Type B pancreatic cell (in vitro differentiated cells): ENCODE data around the gene WNT11. TPM values are rescaled to one million over a fixed set of nuclear protein-coding genes. Genes with fewer than 3 reads are reported as not detected.

Experiments used
- DNase-seq: peaks from one replicate; pipeline ENCODE4 v3.0.0; 2021; ENCODE audit warnings: mixed read lengths; ENCODE audit not compliant: unreplicated experiment; ENCODE audit errors: extremely low spot score
- H3K27ac Mint-ChIP-seq: 2 replicates; pipeline ENCODE4 v1.8.0; 2021; ENCODE audit warnings: mild to moderate bottlenecking, mixed read lengths
- H3K27me3 Mint-ChIP-seq: 2 replicates; pipeline ENCODE4 v1.8.0; 2021; ENCODE audit warnings: mixed read lengths
- H3K36me3 Mint-ChIP-seq: 2 replicates; pipeline ENCODE4 v1.8.0; 2021; ENCODE audit warnings: mixed read lengths
- H3K4me1 Mint-ChIP-seq: one replicate; pipeline ENCODE4 v1.8.0; 2021; ENCODE audit warnings: mixed read lengths; ENCODE audit not compliant: unreplicated experiment
- H3K4me3 Mint-ChIP-seq: 2 replicates; pipeline ENCODE4 v1.8.0; 2021; ENCODE audit warnings: mild to moderate bottlenecking, mixed read lengths
- H3K9me3 Mint-ChIP-seq: 2 replicates; pipeline ENCODE4 v1.8.0; 2021; ENCODE audit warnings: mixed read lengths
- total RNA-seq: library from RNA; stranded (reverse); gene quantifications from 2 replicates; pipeline ENCODE4 v1.2.1, GENCODE V29; 2021; ENCODE audit warnings: low replicate concordance
- TF ChIP-seq, protein P1 (sequence below): fragments of 200-600 bp; sonication (generic); conservative IDR thresholded peaks from 2 replicates; pipeline ENCODE4 v1.5.0; 2021; ENCODE audit warnings: antibody characterized with exemption, mild to moderate bottlenecking

The WNT11 gene
- total RNA-seq, 1 donor from 2014 or later, result 18.2 TPM

DNA sequence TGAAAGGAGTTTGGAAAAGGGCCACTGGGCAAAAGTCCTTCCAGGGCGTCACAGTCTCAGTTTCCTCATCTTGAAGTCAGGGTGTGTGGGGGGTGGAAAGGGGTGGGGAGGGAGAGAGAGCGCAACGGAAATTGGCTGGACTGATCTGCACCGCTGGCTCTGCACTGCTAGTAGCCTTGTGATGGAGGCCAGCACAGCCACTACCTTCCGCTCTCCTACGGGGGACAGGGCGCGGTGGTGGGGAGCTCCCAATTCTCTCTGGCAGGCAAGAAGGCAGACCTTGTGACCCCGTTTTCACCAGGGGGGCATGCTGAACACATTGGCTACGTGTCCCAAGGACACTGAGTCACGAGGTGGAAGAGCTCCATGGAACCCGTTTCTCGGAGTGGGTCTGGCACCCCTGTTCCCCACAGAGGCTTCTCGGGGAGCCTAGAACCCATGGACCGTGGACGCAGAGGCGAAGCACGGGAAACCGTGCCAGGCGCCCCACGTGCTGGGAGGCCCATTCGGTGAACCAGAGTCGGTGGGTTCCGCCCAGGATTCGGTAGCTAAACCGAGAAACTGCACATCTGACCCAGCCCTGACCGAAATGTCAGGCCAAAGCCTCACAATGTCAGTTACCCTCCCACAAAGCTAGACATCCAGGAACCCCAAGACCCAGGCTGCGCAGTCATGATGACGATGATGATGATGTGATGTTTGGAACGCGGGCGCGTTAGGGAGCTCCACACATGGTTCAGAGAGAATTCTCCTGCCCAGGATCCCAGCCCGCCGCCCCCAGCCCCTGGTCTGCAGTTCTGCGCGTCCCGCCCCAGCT is 28.3 kb upstream of the WNT11 start:
- TF ChIP-seq, protein P1, sequence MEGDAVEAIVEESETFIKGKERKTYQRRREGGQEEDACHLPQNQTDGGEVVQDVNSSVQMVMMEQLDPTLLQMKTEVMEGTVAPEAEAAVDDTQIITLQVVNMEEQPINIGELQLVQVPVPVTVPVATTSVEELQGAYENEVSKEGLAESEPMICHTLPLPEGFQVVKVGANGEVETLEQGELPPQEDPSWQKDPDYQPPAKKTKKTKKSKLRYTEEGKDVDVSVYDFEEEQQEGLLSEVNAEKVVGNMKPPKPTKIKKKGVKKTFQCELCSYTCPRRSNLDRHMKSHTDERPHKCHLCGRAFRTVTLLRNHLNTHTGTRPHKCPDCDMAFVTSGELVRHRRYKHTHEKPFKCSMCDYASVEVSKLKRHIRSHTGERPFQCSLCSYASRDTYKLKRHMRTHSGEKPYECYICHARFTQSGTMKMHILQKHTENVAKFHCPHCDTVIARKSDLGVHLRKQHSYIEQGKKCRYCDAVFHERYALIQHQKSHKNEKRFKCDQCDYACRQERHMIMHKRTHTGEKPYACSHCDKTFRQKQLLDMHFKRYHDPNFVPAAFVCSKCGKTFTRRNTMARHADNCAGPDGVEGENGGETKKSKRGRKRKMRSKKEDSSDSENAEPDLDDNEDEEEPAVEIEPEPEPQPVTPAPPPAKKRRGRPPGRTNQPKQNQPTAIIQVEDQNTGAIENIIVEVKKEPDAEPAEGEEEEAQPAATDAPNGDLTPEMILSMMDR, result peak; percentile 41
- H3K4me1 Mint-ChIP-seq, result peaks cover 23% of the 10 kb centered on the region
- DNase-seq, result no peak
- peaks cover 12% of the 10 kb centered on the region for H3K27me3 Mint-ChIP-seq
- peaks cover 6% of the 10 kb centered on the region for H3K36me3 Mint-ChIP-seq
- H3K9me3 Mint-ChIP-seq, result no peaks in the 10 kb centered on the region
- H3K27ac Mint-ChIP-seq, result peak overlapping the region; percentile 98
- H3K4me3 Mint-ChIP-seq, result peak overlapping the region; percentile 99

DNA sequence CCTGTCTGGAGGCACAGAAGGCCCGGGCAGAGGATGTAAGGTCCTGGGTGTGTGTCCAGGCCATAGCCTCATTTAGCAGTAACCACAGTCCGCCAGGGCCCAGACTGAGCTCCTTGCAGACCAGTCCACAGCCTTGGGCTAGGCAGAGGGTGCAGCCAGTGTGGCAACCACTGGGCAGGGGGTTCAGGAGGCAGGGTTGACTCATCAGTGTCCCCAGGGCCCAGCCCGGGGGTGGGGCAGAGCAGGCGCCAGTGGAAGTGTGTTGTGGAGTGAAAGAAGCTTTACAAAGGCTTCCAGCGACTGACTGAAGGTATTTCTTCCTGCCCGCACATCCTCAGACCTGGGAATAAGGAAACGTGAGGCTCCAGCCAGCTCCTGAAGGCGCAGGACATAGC is 27.7 kb upstream of the WNT11 start:
- TF ChIP-seq, protein P1, result no peak
- H3K27me3 Mint-ChIP-seq, result peaks cover 12% of the 10 kb centered on the region
- H3K36me3 Mint-ChIP-seq, result peaks cover 6% of the 10 kb centered on the region
- H3K27ac Mint-ChIP-seq, result peak overlapping the region; percentile 98
- no peak for DNase-seq
- peaks cover 27% of the 10 kb centered on the region for H3K4me1 Mint-ChIP-seq
- H3K4me3 Mint-ChIP-seq, result peak overlapping the region; percentile 99
- no peaks in the 10 kb centered on the region for H3K9me3 Mint-ChIP-seq

DNA sequence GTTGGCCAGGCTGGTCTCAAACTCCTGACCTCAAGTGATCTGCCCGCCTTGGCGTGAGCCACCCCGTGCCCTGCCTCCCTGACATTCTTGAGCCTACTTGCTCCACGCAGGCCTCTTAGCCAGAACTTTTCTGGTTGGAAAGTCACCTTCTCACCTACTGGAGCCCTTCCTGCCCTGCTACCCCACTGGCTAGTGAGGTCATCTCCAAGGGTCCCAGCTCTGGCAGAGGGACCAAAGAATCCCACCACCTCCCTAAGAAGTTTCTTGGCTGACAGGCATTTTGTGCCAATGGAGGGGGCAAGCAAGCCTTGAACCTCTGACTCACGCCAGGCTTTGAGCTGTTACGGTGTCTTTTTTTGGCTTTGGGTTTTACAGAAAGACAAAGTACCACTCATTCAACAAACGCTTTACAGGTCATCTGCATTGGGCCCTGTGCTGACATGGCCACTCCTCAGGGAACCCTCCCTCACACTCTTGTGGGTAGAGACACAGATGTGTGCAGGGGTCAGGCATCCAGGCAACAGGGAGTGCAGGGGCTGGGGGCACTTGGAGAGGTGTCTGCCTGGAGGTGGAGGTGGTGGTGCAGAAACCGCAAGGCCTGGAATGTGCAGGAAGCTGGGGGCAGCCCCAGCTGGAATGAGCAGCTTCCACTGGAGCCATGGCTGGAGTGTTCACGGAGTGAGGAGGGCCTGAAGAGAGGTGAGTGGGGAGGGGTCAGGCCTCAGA is 27.1 kb upstream of the WNT11 start:
- TF ChIP-seq, protein P1, result no peak
- H3K27ac Mint-ChIP-seq, result no peak overlapping the region
- peak overlapping the region; percentile 99 for H3K4me3 Mint-ChIP-seq

DNA sequence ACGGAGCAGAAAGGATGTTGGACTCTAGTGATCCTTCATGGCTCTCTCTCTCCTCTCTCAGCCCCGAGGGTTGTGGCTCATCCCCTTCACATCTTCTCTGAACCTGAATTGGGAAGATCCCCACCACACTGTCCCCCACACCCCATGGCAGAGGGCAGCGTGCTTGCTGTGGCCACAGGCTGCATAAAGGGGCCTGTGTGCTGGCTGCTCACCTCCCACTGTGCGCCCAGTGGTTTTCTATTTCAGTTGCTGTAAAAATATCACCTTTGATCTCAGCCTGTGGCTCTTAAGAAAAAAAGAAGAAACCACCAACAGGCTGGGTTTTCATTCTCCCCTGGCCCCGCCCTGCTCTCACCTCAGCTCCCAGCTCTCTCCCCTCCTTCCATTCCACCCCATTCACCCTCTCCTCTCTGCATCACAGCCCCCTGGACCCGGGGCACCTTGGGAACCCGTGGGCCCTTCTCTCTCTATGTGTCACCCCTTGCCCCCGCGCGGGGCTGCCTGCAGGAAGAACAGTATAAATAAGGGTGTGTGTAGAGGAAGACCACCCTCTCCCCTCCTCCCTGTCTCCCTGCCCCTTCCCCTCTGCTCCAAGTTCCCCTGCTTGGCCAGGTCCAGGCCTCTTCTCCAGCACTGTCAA is 25.8 kb upstream of the WNT11 start:
- Mint-ChIP-seq H3K27me3 (peaks cover 14% of the 10 kb centered on the region), H3K27ac (no peak overlapping the region), H3K9me3 (no peaks in the 10 kb centered on the region), H3K36me3 (peaks cover 6% of the 10 kb centered on the region), H3K4me1 (peaks cover 33% of the 10 kb centered on the region), H3K4me3 (peak overlapping the region; percentile 38)
- TF ChIP-seq, protein P1, result no peak
- DNase-seq, result no peak

More for the DNA sequence above, 27.1 kb upstream of the WNT11 start:
- peaks cover 33% of the 10 kb centered on the region for H3K4me1 Mint-ChIP-seq
- peaks cover 12% of the 10 kb centered on the region for H3K27me3 Mint-ChIP-seq
- no peak for DNase-seq
- H3K9me3 Mint-ChIP-seq, result no peaks in the 10 kb centered on the region
- peaks cover 6% of the 10 kb centered on the region for H3K36me3 Mint-ChIP-seq

DNA sequence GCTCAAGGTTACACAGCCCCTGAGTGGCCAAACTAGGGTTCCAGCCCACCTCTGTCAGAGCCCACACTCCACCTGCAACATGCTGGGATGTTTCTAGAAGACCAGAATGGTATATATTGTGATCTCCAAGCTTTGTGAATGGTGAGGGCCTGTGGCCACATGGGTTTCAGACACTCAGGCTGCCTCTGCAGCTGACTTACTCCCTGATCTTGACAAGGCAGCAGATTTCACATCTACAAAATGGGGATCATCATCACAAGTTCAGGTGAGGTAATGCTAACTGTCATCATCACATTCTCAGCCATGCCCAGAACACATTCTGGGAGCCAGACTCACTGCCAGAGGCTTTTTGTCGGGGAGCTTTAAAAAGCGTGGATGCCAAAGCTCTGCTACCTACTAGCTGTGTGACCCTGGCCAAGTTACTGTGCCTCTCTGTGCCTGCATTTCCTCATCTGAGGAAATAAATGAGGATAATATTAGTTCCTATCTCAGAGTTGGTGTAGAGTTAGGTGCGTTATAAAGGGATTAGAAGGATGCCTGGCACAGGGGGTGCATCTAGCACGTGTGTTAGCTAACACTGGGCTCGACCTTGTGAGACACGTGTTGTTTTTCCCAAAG is 24.9 kb upstream of the WNT11 start:
- no peak overlapping the region for H3K27ac Mint-ChIP-seq
- H3K9me3 Mint-ChIP-seq, result no peaks in the 10 kb centered on the region
- H3K4me1 Mint-ChIP-seq, result peaks cover 33% of the 10 kb centered on the region
- TF ChIP-seq, protein P1, result no peak
- H3K36me3 Mint-ChIP-seq, result peaks cover 6% of the 10 kb centered on the region
- peaks cover 14% of the 10 kb centered on the region for H3K27me3 Mint-ChIP-seq
- H3K4me3 Mint-ChIP-seq, result peak overlapping the region; percentile 45
- DNase-seq, result no peak
